Measurements from ENCODE around the gene ATP11A. TPM values are rescaled to one million over a fixed set of nuclear protein-coding genes. Genes with fewer than 3 reads are reported as not detected.
"Not testable (repeated sequence)": the region's sequence is repeated elsewhere in the genome, so short reads cannot be mapped to it uniquely, and the experiment has no call there.

ATP11A gene
- total RNA-seq, 1 experiment from 2014 or later, result 232 TPM

GRCh38 chr13:112859128-112859816 lies 169.4 kb downstream of the ATP11A start:
- Mint-ChIP-seq H3K36me3 (ENCODE audit: insufficient read depth, unreplicated experiment) (peaks cover 83% of the 10 kb centered on the region), H3K9me3 (ENCODE audit: unreplicated experiment) (no peaks in the 10 kb centered on the region), H3K4me1 (ENCODE audit: low read depth, unreplicated experiment) (no peaks in the 10 kb centered on the region), H3K27me3 (ENCODE audit: insufficient read depth, unreplicated experiment) (no peaks in the 10 kb centered on the region), H3K27ac (ENCODE audit: unreplicated experiment) (no peak overlapping the region), H3K4me3 (ENCODE audit: unreplicated experiment) (no peak overlapping the region)
- Histone ChIP-seq H3K4me1 (no peaks in the 10 kb centered on the region), H3K27me3 (replicated peaks; ENCODE audit: control insufficient read depth, insufficient read depth, low read length) (no peaks in the 10 kb centered on the region), H3K9me3 (no peaks in the 10 kb centered on the region), H3K4me3 (ENCODE audit: low read depth, low read length) (no peak overlapping the region), H3K36me3 (ENCODE audit: control insufficient read depth, insufficient read depth, low read length) (peaks cover 7% of the 10 kb centered on the region)
- ChIA-PET CTCF (no interaction called here), POLR2A (no interaction called here)
- BruUV-seq (replicated peaks), result no TSS peak
- intact Hi-C loops (cut with micrococcal nuclease; ENCODE audit: unreplicated experiment), result no loop called here
- TF ChIP-seq CTCF (IDR thresholded peaks at IDR 0.05; ENCODE audit: insufficient read depth in 1 of 2, low read depth in 1 of 2, low read length in 1 of 2, severe bottlenecking in 1 of 2, unreplicated experiment in 1 of 2), result no peak
- peak in 1 of 2 experiments; percentile 21 for DNase-seq

DNA sequence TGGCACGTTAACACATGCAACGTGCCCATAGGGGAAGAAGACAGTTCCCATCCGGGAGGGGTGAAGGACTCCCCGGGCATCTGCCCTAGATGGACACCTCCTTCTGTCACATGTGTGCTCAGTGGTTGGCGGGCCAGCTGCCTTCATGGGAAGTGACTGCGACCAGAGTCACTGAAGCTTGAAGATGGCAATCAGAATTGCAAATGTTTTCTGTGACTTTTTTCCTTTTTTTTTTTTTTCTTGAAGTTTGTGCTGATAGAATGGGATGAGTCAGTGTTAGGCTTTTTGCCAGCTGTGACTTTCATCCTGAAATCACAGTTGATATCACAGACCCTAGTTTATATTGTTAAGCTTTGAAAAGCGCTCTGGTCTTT lies 170.0 kb downstream of the ATP11A start:
- H3K27me3 ChIP-seq (replicated peaks; ENCODE audit: control insufficient read depth, insufficient read depth, low read length), result no peaks in the 10 kb centered on the region
- Mint-ChIP-seq H3K9me3 (ENCODE audit: unreplicated experiment) (no peaks in the 10 kb centered on the region), H3K27me3 (ENCODE audit: insufficient read depth, unreplicated experiment) (no peaks in the 10 kb centered on the region), H3K36me3 (ENCODE audit: insufficient read depth, unreplicated experiment) (peaks cover 78% of the 10 kb centered on the region), H3K4me1 (ENCODE audit: low read depth, unreplicated experiment) (no peaks in the 10 kb centered on the region), H3K4me3 (ENCODE audit: unreplicated experiment) (no peak overlapping the region), H3K27ac (ENCODE audit: unreplicated experiment) (no peak overlapping the region)
- TF ChIP-seq CTCF (IDR thresholded peaks at IDR 0.05; ENCODE audit: insufficient read depth in 1 of 2, low read depth in 1 of 2, low read length in 1 of 2, severe bottlenecking in 1 of 2, unreplicated experiment in 1 of 2), result no peak
- H3K9me3 ChIP-seq, result no peaks in the 10 kb centered on the region
- BruUV-seq (replicated peaks), result no TSS peak
- peaks cover 7% of the 10 kb centered on the region for H3K36me3 ChIP-seq (ENCODE audit: control insufficient read depth, insufficient read depth, low read length)
- H3K4me3 ChIP-seq (ENCODE audit: low read depth, low read length), result no peak overlapping the region
- peak in 1 of 2 experiments; percentile 32 for DNase-seq
- ChIA-PET POLR2A (no interaction called here), CTCF (no interaction called here)
- intact Hi-C loops (cut with micrococcal nuclease; ENCODE audit: unreplicated experiment), result no loop called here
- H3K4me1 ChIP-seq, result no peaks in the 10 kb centered on the region

- CTCF ChIA-PET, result no interaction called here
- peaks cover 7% of the 10 kb centered on the region for H3K36me3 ChIP-seq (ENCODE audit: control insufficient read depth, insufficient read depth, low read length)
Measured at GRCh38 chr13:112861876-112862615, 172.2 kb downstream of the ATP11A start.

DNA sequence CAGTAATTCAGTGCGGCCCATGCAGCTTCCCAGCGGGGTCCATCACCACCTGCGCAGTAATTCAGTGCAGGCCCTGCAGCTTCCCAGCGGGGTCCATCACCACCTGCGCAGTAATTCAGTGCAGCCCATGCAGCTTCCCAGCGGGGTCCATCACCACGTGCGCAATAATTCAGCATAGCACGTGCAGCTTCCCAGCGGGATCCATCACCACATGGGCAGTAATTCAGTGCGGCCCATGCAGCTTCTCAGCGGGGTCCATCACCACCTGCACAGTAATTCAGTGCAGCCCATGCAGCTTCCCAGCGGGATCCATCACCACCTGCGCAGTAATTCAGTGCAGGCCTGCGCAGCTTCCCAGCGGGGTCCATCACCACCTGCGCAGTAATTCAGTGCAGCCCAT lies 173.5 kb downstream of the ATP11A start:
- not testable (repeated sequence) for H3K4me1 ChIP-seq; H3K36me3 ChIP-seq (ENCODE audit: control insufficient read depth, insufficient read depth, low read length)
- peaks cover 72% of the 10 kb centered on the region for H3K36me3 Mint-ChIP-seq (ENCODE audit: insufficient read depth, unreplicated experiment)

More at GRCh38 chr13:112861876-112862615, 172.2 kb downstream of the ATP11A start:
- no peak overlapping the region for H3K4me3 Mint-ChIP-seq (ENCODE audit: unreplicated experiment)
- H3K27me3 Mint-ChIP-seq (ENCODE audit: insufficient read depth, unreplicated experiment), result no peaks in the 10 kb centered on the region
- no peak for DNase-seq
- Histone ChIP-seq H3K27me3 (replicated peaks; ENCODE audit: control insufficient read depth, insufficient read depth, low read length) (no peaks in the 10 kb centered on the region), H3K4me1 (no peaks in the 10 kb centered on the region), H3K9me3 (no peaks in the 10 kb centered on the region), H3K4me3 (ENCODE audit: low read depth, low read length) (no peak overlapping the region)
- no peaks in the 10 kb centered on the region for H3K4me1 Mint-ChIP-seq (ENCODE audit: low read depth, unreplicated experiment)
- no peak for TF ChIP-seq CTCF (IDR thresholded peaks at IDR 0.05; ENCODE audit: insufficient read depth in 1 of 2, low read depth in 1 of 2, low read length in 1 of 2, severe bottlenecking in 1 of 2, unreplicated experiment in 1 of 2)
- no peak overlapping the region for H3K27ac Mint-ChIP-seq (ENCODE audit: unreplicated experiment)
- peaks cover 71% of the 10 kb centered on the region for H3K36me3 Mint-ChIP-seq (ENCODE audit: insufficient read depth, unreplicated experiment)
- H3K9me3 Mint-ChIP-seq (ENCODE audit: unreplicated experiment), result no peaks in the 10 kb centered on the region
- POLR2A ChIA-PET, result no interaction called here
- no TSS peak for BruUV-seq (replicated peaks)
- intact Hi-C loops (cut with micrococcal nuclease; ENCODE audit: unreplicated experiment), result no loop called here

GRCh38 chr13:112865478-112865877 lies 175.6 kb downstream of the ATP11A start:
- POLR2A ChIA-PET; H3K27me3 Mint-ChIP-seq (ENCODE audit: insufficient read depth, unreplicated experiment); intact Hi-C loops (cut with micrococcal nuclease; ENCODE audit: unreplicated experiment); CTCF ChIA-PET; H3K4me1 ChIP-seq; H3K9me3 Mint-ChIP-seq (ENCODE audit: unreplicated experiment); H3K4me3 ChIP-seq (ENCODE audit: low read depth, low read length); H3K9me3 ChIP-seq; H3K4me3 Mint-ChIP-seq (ENCODE audit: unreplicated experiment); H3K27me3 ChIP-seq (replicated peaks; ENCODE audit: control insufficient read depth, insufficient read depth, low read length); H3K27ac Mint-ChIP-seq (ENCODE audit: unreplicated experiment); H3K4me1 Mint-ChIP-seq (ENCODE audit: low read depth, unreplicated experiment); H3K36me3 ChIP-seq (ENCODE audit: control insufficient read depth, insufficient read depth, low read length); BruUV-seq (replicated peaks); DNase-seq: not testable (repeated sequence)
- peaks cover 70% of the 10 kb centered on the region for H3K36me3 Mint-ChIP-seq (ENCODE audit: insufficient read depth, unreplicated experiment)

More for the DNA sequence above, 173.5 kb downstream of the ATP11A start:
- DNase-seq; BruUV-seq (replicated peaks); CTCF ChIA-PET; H3K27me3 ChIP-seq (replicated peaks; ENCODE audit: control insufficient read depth, insufficient read depth, low read length); H3K9me3 Mint-ChIP-seq (ENCODE audit: unreplicated experiment); H3K4me1 Mint-ChIP-seq (ENCODE audit: low read depth, unreplicated experiment); H3K27me3 Mint-ChIP-seq (ENCODE audit: insufficient read depth, unreplicated experiment); H3K27ac Mint-ChIP-seq (ENCODE audit: unreplicated experiment); H3K4me3 Mint-ChIP-seq (ENCODE audit: unreplicated experiment); H3K4me3 ChIP-seq (ENCODE audit: low read depth, low read length); H3K9me3 ChIP-seq; intact Hi-C loops (cut with micrococcal nuclease; ENCODE audit: unreplicated experiment): not testable (repeated sequence)
- POLR2A ChIA-PET, result interaction anchor here (0.7 kb wide), 1 partner anchor 31 kb away, joined by 4 read pairs; no protein-coding TSS in a partner anchor

Measured in Caco-2 (cell line).